ENCODE data around the gene PTPRQ. TPM values are rescaled to one million over a fixed set of nuclear protein-coding genes. Genes with fewer than 3 reads are reported as not detected.

The PTPRQ gene
- polyA plus RNA-seq, 1 of the 3 experiments (the other 2 are of a cell fraction): 0.46 TPM

DNA sequence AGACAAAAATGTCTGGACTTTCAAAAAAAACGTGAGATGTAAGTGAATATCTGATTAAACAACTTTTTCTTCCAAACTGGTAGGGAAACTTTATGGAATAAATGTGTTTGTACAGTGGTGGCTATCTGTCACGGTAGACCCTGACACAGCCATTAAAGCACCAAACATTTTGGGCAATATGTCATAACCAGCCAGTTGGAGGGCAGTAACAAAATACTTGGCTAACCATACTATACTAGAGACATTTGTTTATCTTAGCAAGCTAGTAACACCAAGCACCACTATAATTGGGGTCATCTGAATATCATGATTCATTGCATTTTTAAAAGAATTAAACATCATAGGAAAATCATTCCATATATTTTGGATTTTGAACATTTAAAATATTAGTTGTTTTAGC, 257.4 kb downstream of the PTPRQ start (continued):
- TF ChIP-seq, protein P1, sequence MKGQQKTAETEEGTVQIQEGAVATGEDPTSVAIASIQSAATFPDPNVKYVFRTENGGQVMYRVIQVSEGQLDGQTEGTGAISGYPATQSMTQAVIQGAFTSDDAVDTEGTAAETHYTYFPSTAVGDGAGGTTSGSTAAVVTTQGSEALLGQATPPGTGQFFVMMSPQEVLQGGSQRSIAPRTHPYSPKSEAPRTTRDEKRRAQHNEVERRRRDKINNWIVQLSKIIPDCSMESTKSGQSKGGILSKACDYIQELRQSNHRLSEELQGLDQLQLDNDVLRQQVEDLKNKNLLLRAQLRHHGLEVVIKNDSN (IDR thresholded peaks at IDR 0.05; ENCODE audit: borderline replicate concordance, low read depth): no peak

DNA sequence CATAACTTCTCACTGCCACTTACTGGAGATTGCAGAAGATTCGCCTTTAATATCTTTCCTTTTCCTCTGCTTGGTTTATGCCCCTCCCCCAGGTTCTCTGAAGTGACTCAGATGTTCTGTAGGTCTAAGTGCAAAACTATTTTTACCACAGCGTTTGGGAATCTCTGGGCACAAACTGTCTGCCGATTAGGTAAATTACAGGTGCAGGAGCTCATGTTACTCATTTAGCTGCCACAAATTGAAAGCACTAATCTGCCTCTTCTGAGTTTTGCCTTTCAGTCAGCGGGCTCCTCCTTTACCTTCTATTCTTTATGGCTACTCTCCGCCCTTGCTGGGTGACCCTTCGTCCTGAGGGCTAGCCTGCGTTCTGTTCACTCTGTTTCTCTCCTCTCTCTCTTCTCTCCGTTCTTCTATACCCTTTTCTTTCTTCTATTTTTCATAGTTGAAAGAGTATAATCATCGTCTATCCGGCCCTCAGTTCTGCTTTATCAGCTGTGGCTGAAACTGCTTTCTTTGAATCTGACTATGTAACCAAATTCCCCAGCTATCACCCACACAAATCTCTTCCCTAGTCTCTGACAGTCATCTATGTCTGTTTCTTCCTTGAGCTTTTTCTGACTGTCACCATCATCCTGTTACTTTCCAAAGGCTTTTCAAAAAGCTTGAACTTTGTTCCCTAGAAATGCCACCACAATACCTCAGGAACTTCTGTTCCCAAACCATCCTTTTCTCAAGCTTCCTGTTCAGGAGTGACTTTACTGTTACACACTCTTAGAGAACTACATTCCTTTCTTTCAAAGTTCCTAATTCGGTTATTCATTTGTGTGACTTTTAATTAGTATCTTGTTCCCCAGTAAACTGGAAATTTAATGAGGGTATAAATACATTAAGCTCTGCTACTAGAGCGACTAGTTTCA, 259.1 kb downstream of the PTPRQ start:
- Histone ChIP-seq H3K9me3 (no peaks in the 10 kb centered on the region), H3K4me2 (peak overlapping the region; percentile 75), H3F3A (replicated peaks; ENCODE audit: insufficient read depth) (no peaks in the 10 kb centered on the region), H3K9me2 (no peaks in the 10 kb centered on the region; the same call in 1 of the 2 replicates), H3K4me1 (ENCODE audit: control insufficient read depth in 1 of 2, insufficient read depth in 2 of 2, low read depth in 1 of 2, low read length in 1 of 2) (0 out of 4 replicates have a peak, but pooled peaks cover 0 to 2% of the 10 kb centered on the region in 2 experiments), H3K4me3 (ENCODE audit: low read depth in 2 of 2, low read length in 1 of 2) (peak overlapping the region in 1 of 2 experiments; percentile 49; a peak in 3 of 4 replicates), H3K9ac (no peak overlapping the region), H4K20me1 (ENCODE audit: insufficient read depth) (no peaks in the 10 kb centered on the region), H3K27ac (ENCODE audit: low read depth in 2 of 2, low read length in 1 of 2) (no peak overlapping the region), H3K27me3 (ENCODE audit: insufficient read depth) (peaks cover 35% of the 10 kb centered on the region), H2AFZ (ENCODE audit: low read depth) (0 out of 2 replicates have a peak overlapping the region, but pooled peaks have one; percentile 47), H3K79me2 (ENCODE audit: insufficient read depth) (no peaks in the 10 kb centered on the region), H3K36me3 (replicated peaks in 1 of 2; ENCODE audit: control insufficient read depth in 1 of 2, insufficient read depth in 2 of 2, low read length in 1 of 2) (no peaks in the 10 kb centered on the region)
- CTCF ChIA-PET: interaction anchor here (1.3 kb wide), 1 partner anchor 17 kb away, joined by 3 read pairs; no protein-coding TSS in a partner anchor
- POLR2A ChIA-PET: no interaction called here
- DNase-seq: no peak
- TF ChIP-seq FOSL2 (IDR thresholded peaks at IDR 0.05; ENCODE audit: borderline replicate concordance, low read depth): peak; percentile 27; the same call in 1 of the 2 replicates
- TF ChIP-seq, protein P2, sequence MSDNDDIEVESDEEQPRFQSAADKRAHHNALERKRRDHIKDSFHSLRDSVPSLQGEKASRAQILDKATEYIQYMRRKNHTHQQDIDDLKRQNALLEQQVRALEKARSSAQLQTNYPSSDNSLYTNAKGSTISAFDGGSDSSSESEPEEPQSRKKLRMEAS (IDR thresholded peaks at IDR 0.05; ENCODE audit: low read depth): no peak
- 11% methylated on average over 12 of the region's 12 CpGs for WGBS (ENCODE audit: low lambda C conversion rate)

DNA sequence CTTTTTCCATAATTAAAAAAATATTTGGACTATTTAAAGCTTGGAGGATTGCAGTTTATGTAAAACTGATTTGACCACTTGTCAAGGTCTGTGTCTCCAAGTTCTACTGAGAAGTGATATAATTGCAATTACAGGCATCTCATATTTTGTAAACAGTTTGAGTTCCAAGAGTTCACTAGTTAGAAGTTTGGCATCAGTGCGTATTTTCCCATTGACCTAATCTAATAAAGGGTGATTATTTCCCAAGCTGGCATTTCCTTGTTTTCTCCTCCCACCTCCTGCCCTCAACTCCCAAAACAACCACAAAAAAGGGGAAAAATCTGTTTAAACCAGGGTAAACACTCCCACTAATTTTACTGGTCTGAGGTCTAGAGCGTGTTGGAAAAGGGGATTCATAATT, 260.4 kb downstream of the PTPRQ start:
- Histone ChIP-seq H3K36me3 (replicated peaks in 1 of 2; ENCODE audit: control insufficient read depth in 1 of 2, insufficient read depth in 2 of 2, low read length in 1 of 2) (no peaks in the 10 kb centered on the region), H2AFZ (ENCODE audit: low read depth) (no peak overlapping the region), H3K4me1 (ENCODE audit: control insufficient read depth in 1 of 2, insufficient read depth in 2 of 2, low read depth in 1 of 2, low read length in 1 of 2) (0 out of 4 replicates have a peak, but pooled peaks cover 0 to 2% of the 10 kb centered on the region in 2 experiments), H3K9ac (no peak overlapping the region), H3K27me3 (ENCODE audit: insufficient read depth) (peaks cover 48% of the 10 kb centered on the region), H3K79me2 (ENCODE audit: insufficient read depth) (no peaks in the 10 kb centered on the region), H3K27ac (ENCODE audit: low read depth in 2 of 2, low read length in 1 of 2) (no peak overlapping the region), H3F3A (replicated peaks; ENCODE audit: insufficient read depth) (no peaks in the 10 kb centered on the region), H3K9me2 (no peaks in the 10 kb centered on the region; the same call in 1 of the 2 replicates), H4K20me1 (ENCODE audit: insufficient read depth) (no peaks in the 10 kb centered on the region), H3K4me3 (ENCODE audit: low read depth in 2 of 2, low read length in 1 of 2) (no peak overlapping the region), H3K9me3 (no peaks in the 10 kb centered on the region), H3K4me2 (no peak overlapping the region)
- DNase-seq: no peak
- no peak for TF ChIP-seq TEAD4 (IDR thresholded peaks at IDR 0.05; ENCODE audit: borderline replicate concordance, insufficient read depth)
- TF ChIP-seq EZH2phosphoT487 (IDR thresholded peaks at IDR 0.05; ENCODE audit: borderline replicate concordance, low read depth): no peak
- TF ChIP-seq, protein P3, sequence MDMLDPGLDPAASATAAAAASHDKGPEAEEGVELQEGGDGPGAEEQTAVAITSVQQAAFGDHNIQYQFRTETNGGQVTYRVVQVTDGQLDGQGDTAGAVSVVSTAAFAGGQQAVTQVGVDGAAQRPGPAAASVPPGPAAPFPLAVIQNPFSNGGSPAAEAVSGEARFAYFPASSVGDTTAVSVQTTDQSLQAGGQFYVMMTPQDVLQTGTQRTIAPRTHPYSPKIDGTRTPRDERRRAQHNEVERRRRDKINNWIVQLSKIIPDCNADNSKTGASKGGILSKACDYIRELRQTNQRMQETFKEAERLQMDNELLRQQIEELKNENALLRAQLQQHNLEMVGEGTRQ (IDR thresholded peaks at IDR 0.05; ENCODE audit: borderline replicate concordance, low read depth, low read length): no peak
- TF ChIP-seq SMC3 (IDR thresholded peaks at IDR 0.05; ENCODE audit: low read depth, low read length): no peak
- TF ChIP-seq TAF1 (IDR thresholded peaks at IDR 0.05; ENCODE audit: borderline replicate concordance, low read depth, low read length): no peak
- TF ChIP-seq FOSL2 (IDR thresholded peaks at IDR 0.05; ENCODE audit: borderline replicate concordance, low read depth): no peak
- CTCF ChIA-PET: interaction anchor here (1.3 kb wide), 1 partner anchor 15 kb away, joined by 3 read pairs; no protein-coding TSS in a partner anchor
- POLR2A ChIA-PET: no interaction called here
- 9% methylated on average over 2 of the region's 2 CpGs for WGBS (ENCODE audit: low lambda C conversion rate)

Data from SK-N-SH (cell line).